K562 (cell line): ENCODE results near the gene TBCCD1. TPM values are rescaled to one million over a fixed set of nuclear protein-coding genes. Genes with fewer than 3 reads are reported as not detected.

Experiments
- ATAC-seq: fragments of 200-7000 bp; cut with Tn5 transposase; 3 replicates; pipeline ENCODE4 v1.9.1; 2020; ENCODE audit warnings: moderate library complexity
- BruUV-seq: library from RNA; stranded (reverse); fragments of 400-500 nt; replicated peaks from 2 replicates; lab custom pipeline; 2021; lab: Mats Ljungman, UMichigan
- CTCF ChIA-PET: fragments of 300-600 bp; formaldehyde crosslinking; extraction: SDS; loops from one replicate; lab custom pipeline; 2021; ENCODE audit warnings: low intra/inter-chr PET ratio; lab: Yijun Ruan, JAX
- POLR2A ChIA-PET: fragments of 300-600, 350-650 bp; sonication (Branson Sonifier 250); formaldehyde crosslinking; extraction: SDS; loops from one replicate; lab custom pipeline; 2021; ENCODE audit warnings: antibody characterized with exemption, inconsistent platforms; lab: Yijun Ruan, JAX
- DNase-seq, 4 experiments: peaks; one replicate each; pipeline versions ENCODE4 v3.0.0 to v3.0.0-alpha.2; 2011 to 2018; ENCODE audit warnings: low spot score in 3 of 4, mixed read lengths in 3 of 4; ENCODE audit errors: extremely low read depth in 1 of 4
- FAIRE-seq: peaks from 2 replicates; lab custom pipeline; 2011; peaks lifted over from hg19 to GRCh38; lab: Jason Lieb, UNC
- H2AFZ ChIP-seq: 2 replicates; pipeline ENCODE4 v1.6.0; 2011; ENCODE audit warnings: low read depth, low read length, control low read depth, inconsistent platforms
- H3K27ac ChIP-seq: fragments of 200-600 bp; 3 replicates; pipeline ENCODE4 v1.8.0; 2011; ENCODE audit warnings: low read depth, mild to moderate bottlenecking, control low read depth, inconsistent platforms, low read length, moderate library complexity, mixed read lengths; ENCODE audit errors: extremely low read depth
- H3K27me3 ChIP-seq, 2 experiments: fragments of 300-600 bp in 1 of 2; 2 replicates in 1 of 2; 3 replicates in 1 of 2; pipeline versions ENCODE4 v1.6.0 to v1.8.0; 2011; ENCODE audit warnings: inconsistent platforms in 2 of 2, low read length in 2 of 2, mild to moderate bottlenecking in 1 of 2, mixed read lengths in 1 of 2, moderate library complexity in 1 of 2; ENCODE audit not compliant: control insufficient read depth in 2 of 2, insufficient read depth in 2 of 2
- H3K36me3 ChIP-seq: fragments of 300-600 bp; 3 replicates; pipeline ENCODE4 v1.8.0; 2011; ENCODE audit warnings: mild to moderate bottlenecking, low read length, inconsistent platforms; ENCODE audit not compliant: control insufficient read depth, insufficient read depth
- H3K4me1 ChIP-seq, 2 experiments: fragments of 200-600 bp in 1 of 2; replicated peaks in 1 of 2; 2 replicates in 1 of 2; 3 replicates in 1 of 2; pipeline versions ENCODE4 v1.5.1 to v1.8.0; 2011; ENCODE audit warnings: inconsistent platforms in 2 of 2, low read length in 2 of 2, mild to moderate bottlenecking in 1 of 2, mixed read lengths in 1 of 2, moderate library complexity in 1 of 2; ENCODE audit not compliant: control insufficient read depth in 2 of 2, insufficient read depth in 2 of 2
- H3K4me2 ChIP-seq: 2 replicates; pipeline ENCODE4 v1.6.1; 2011; ENCODE audit warnings: low read length, control low read depth, inconsistent platforms, mixed read lengths; ENCODE audit not compliant: insufficient read depth
- H3K4me3 ChIP-seq: fragments of 200-600 bp; sonication (generic), shearing (Covaris generic); 2 replicates; pipeline ENCODE4 v1.5.1; 2016; ENCODE audit warnings: control low read depth, inconsistent platforms
- H3K79me2 ChIP-seq: fragments of 200-600 bp; 3 replicates; pipeline ENCODE4 v1.8.0; 2011; ENCODE audit warnings: low read length, inconsistent platforms; ENCODE audit not compliant: control insufficient read depth, insufficient read depth
- H3K9ac ChIP-seq, 2 experiments: 2 replicates each; pipeline versions ENCODE4 v1.6.0 to v1.6.1; 2011; ENCODE audit warnings: low read depth in 2 of 2, low read length in 2 of 2, control low read depth in 1 of 2, inconsistent platforms in 1 of 2, mild to moderate bottlenecking in 1 of 2, mixed read lengths in 1 of 2; ENCODE audit not compliant: insufficient read depth in 1 of 2
- H3K9me1 ChIP-seq: one replicate; pipeline ENCODE4 v1.6.0; 2011; ENCODE audit warnings: inconsistent platforms, mild to moderate bottlenecking, low read length, moderate library complexity; ENCODE audit not compliant: control insufficient read depth, insufficient read depth
- H3K9me3 ChIP-seq: replicated peaks from 2 replicates; pipeline ENCODE4 v1.5.1; 2011; ENCODE audit warnings: low read depth, low read length, inconsistent platforms; ENCODE audit not compliant: control insufficient read depth, insufficient read depth
- H4K20me1 ChIP-seq: replicated peaks from 2 replicates; pipeline ENCODE4 v1.6.1; 2011; ENCODE audit warnings: low read length, inconsistent platforms, mixed read lengths; ENCODE audit not compliant: control insufficient read depth, insufficient read depth
- EWSR1 ChIP-seq: fragments of 450-650 bp; IDR thresholded peaks from 2 replicates; pipeline ENCODE4 v1.6.1; 2018; ENCODE audit warnings: borderline replicate concordance, mild to moderate bottlenecking, low read depth, moderate library complexity; ENCODE audit not compliant: partially characterized antibody
- GTF2E2 ChIP-seq: fragments of 200-800 bp; sonication (Bioruptor generic); IDR thresholded peaks from 2 replicates; pipeline ENCODE4 v1.6.1; 2016; ENCODE audit warnings: missing genetic modification characterization, missing compliant biosample characterization
- HNRNPLL ChIP-seq: fragments of 200-400 bp; formaldehyde crosslinking; IDR thresholded peaks from 2 replicates; pipeline ENCODE4 v1.6.1; 2017; ENCODE audit warnings: low read length, low read depth, mild to moderate bottlenecking; ENCODE audit not compliant: poor library complexity, severe bottlenecking
- KLF10 ChIP-seq: fragments of 250-450 bp; sonication (Bioruptor Pico); IDR thresholded peaks from 2 replicates; pipeline ENCODE4 v1.6.1; 2021; ENCODE audit warnings: matching md5 sums
- LCOR ChIP-seq: sonication (generic); formaldehyde crosslinking; IDR thresholded peaks from 2 replicates; pipeline ENCODE4 v1.8.0; 2022; ENCODE audit warnings: mild to moderate bottlenecking, missing genetic modification reagents
- MCM3 ChIP-seq: fragments of 450-650 bp; IDR thresholded peaks from 2 replicates; pipeline ENCODE4 v1.6.1; 2016
- PHF21A ChIP-seq: fragments of 450-650 bp; IDR thresholded peaks from 2 replicates; pipeline ENCODE4 v1.6.1; 2017; ENCODE audit warnings: low read depth, borderline replicate concordance
- PTRF ChIP-seq: fragments of 450-650 bp; IDR thresholded peaks from 2 replicates; pipeline ENCODE4 v1.6.1; 2016; ENCODE audit warnings: mild to moderate bottlenecking, missing genetic modification characterization, missing compliant biosample characterization
- SMARCA5 ChIP-seq: fragments of 450-650 bp; IDR thresholded peaks from 2 replicates; pipeline ENCODE4 v1.6.1; 2016
- TCF7 ChIP-seq: sonication (generic); IDR thresholded peaks from 2 replicates; pipeline ENCODE4 v1.6.1; 2016; ENCODE audit warnings: antibody characterized with exemption, borderline replicate concordance
- THAP7 ChIP-seq: fragments of 250-450 bp; sonication (Bioruptor Pico); IDR thresholded peaks from 2 replicates; pipeline ENCODE4 v1.5.0; 2021
- ZC3H4 ChIP-seq: sonication (generic); formaldehyde crosslinking; IDR thresholded peaks from 2 replicates; pipeline ENCODE4 v1.9.0; 2021; ENCODE audit warnings: missing genetic modification reagents, borderline replicate concordance
- ZNF165 ChIP-seq: fragments of 250-450 bp; sonication (Bioruptor Pico); IDR thresholded peaks from 2 replicates; pipeline ENCODE4 v1.4.0; 2020; ENCODE audit warnings: borderline replicate concordance
- ZNF449 ChIP-seq: fragments of 250-450 bp; sonication (Bioruptor Pico); IDR thresholded peaks from 2 replicates; pipeline ENCODE4 v1.8.0; 2022; ENCODE audit warnings: moderate library complexity, mild to moderate bottlenecking, inconsistent platforms
- WGBS: fragments of 100-300 bp; shearing (Covaris generic); methylation state at CpG from one replicate; pipeline ENCODE4 v1.1.6; 2016; ENCODE audit warnings: low coverage, mixed read lengths; ENCODE audit not compliant: insufficient coverage; ENCODE audit errors: missing lambda C conversion rate; 5-methylcytosine and 5-hydroxymethylcytosine counted together
- in situ Hi-C: fragments of 300-500 bp; cut with MboI; formaldehyde crosslinking; loops from 4 replicates; pipeline ENCODE4 v1.15.0; 2018; ENCODE audit warnings: inconsistent platforms, mixed read lengths
- intact Hi-C: fragments of 100-400 bp; cut with micrococcal nuclease; formaldehyde crosslinking; loops from 2 replicates; pipeline ENCODE4 v1.14.2; 2022
- polyA plus RNA-seq, 8 experiments: library from polyadenylated mRNA; depleted of rRNA in 4 of 8; stranded (reverse) in 5 of 8; unstranded in 3 of 8; fragments of >200 nt; fragmentation: Nextera tagmentation in 2 of 8; fragmentation: Illumina TruSeq in 1 of 8; extraction: Ambion mirVana in 2 of 8; extraction: Trizol in 1 of 8; gene quantifications; 2 replicates each; pipeline versions ENCODE4 v1.2.1 to v1.2.3, GENCODE V29; 2011 to 2014; ENCODE audit warnings: inconsistent platforms in 1 of 8, missing spikeins in 1 of 8
- total RNA-seq, 7 experiments: library from RNA; depleted of rRNA in 6 of 7; stranded (reverse); fragments of >200 nt in 6 of 7; fragmentation: Illumina TruSeq in 2 of 7; extraction: Trizol in 2 of 7; gene quantifications; 2 replicates each; pipeline versions ENCODE4 v1.2.1 to v1.2.3, GENCODE V29; 2011 to 2021; ENCODE audit warnings: low replicate concordance in 1 of 7

TBCCD1 gene
- total and polyA plus RNA-seq, 9 of the 15 experiments (the other 6 are each of a cell fraction or from before 2014, with no cell fraction given) = 17.7 to 31.1 (median 21.2) TPM

- no peak for ATAC-seq
- CTCF ChIA-PET = no interaction called here
- Histone ChIP-seq H3K9me1 (no peaks in the 10 kb centered on the region), H3K4me2 (no peak overlapping the region), H3K9ac (no peak overlapping the region; a peak in 1 of 4 replicates), H4K20me1 (peaks cover 7% of the 10 kb centered on the region; the same call in 1 of the 2 replicates), H3K36me3 (no peaks in the 10 kb centered on the region), H3K27ac (no peak overlapping the region), H3K79me2 (no peaks in the 10 kb centered on the region), H3K9me3 (no peaks in the 10 kb centered on the region), H3K4me3 (no peak overlapping the region), H3K4me1 (no peaks in the 10 kb centered on the region), H3K27me3 (peaks cover 11 to 49% of the 10 kb centered on the region in 2 experiments; a peak in 4 of 5 replicates), H2AFZ (no peak overlapping the region)
- POLR2A ChIA-PET = interaction anchor here (0.5 to 0.7 kb wide), 3 partner anchors 294 to 616 kb away, joined by 3 read pairs; partner anchors contain the start of gene RFC4
- no TSS peak for BruUV-seq
- intact Hi-C loops = no loop called here
- in situ Hi-C loops = no loop called here
- no peak for DNase-seq
- WGBS = 1% methylated on average over 9 of the region's 9 CpGs
- FAIRE-seq = no peak
- TF ChIP-seq LCOR = no peak
- TF ChIP-seq THAP7 (CRISPR knock-in tag) = no peak
- TF ChIP-seq GTF2E2 (tag) = no peak
- no peak for TF ChIP-seq ZNF449 (CRISPR knock-in tag)
- TF ChIP-seq TCF7 = no peak
- TF ChIP-seq ZC3H4 = no peak
- TF ChIP-seq SMARCA5 = no peak
- no peak for TF ChIP-seq MCM3
- TF ChIP-seq KLF10 = no peak
- no peak for TF ChIP-seq HNRNPLL
- TF ChIP-seq PHF21A = no peak
- no peak for TF ChIP-seq EWSR1
- TF ChIP-seq PTRF = no peak
- TF ChIP-seq ZNF165 = no peak
Measured at GRCh38 chr3:186512570-186513302, 54.4 kb downstream of the TBCCD1 start.
